GM12872 (cell line): Measurements from ENCODE around the gene SLC16A3.

Experiments used
- CTCF ChIP-seq: IDR thresholded peaks from 3 replicates; pipeline ENCODE4 v1.5.1; 2011; ENCODE audit warnings: low read depth, mild to moderate bottlenecking, low read length, moderate library complexity; ENCODE audit not compliant: insufficient read depth

Gene SLC16A3

GRCh38 chr17:82263641-82264040 is 34.8 kb downstream of the SLC16A3 start:
- no peak for TF ChIP-seq CTCF

- TF ChIP-seq CTCF: no peak
These were observed 37.3 kb downstream of the SLC16A3 start for GRCh38 chr17:82266142-82266541.

- 0 out of 3 replicates have a peak, but pooled peaks have one; percentile 15 for TF ChIP-seq CTCF
These were observed 38.9 kb downstream of the SLC16A3 start for GRCh38 chr17:82267575-82268379.

- TF ChIP-seq CTCF: no peak
These were observed 40.5 kb downstream of the SLC16A3 start for GRCh38 chr17:82269138-82269881.

GRCh38 chr17:82269882-82270500 is 41.1 kb downstream of the SLC16A3 start:
- no peak for TF ChIP-seq CTCF

- no peak for TF ChIP-seq CTCF
These were observed 41.8 kb downstream of the SLC16A3 start for GRCh38 chr17:82270651-82271050.

GRCh38 chr17:82271401-82271800 is 42.6 kb downstream of the SLC16A3 start:
- no peak for TF ChIP-seq CTCF
